HG02970 (cell line): Measurements from ENCODE around the gene PLCD1.

ENCODE experiments used
- ATAC-seq: cut with Tn5 transposase; IDR thresholded peaks from one replicate; pipeline ENCODE4 v1.9.1; 2021; ENCODE audit warnings: mild to moderate bottlenecking, moderate library complexity, moderate number of reproducible peaks; ENCODE audit not compliant: unreplicated experiment, low FRiP score

Gene PLCD1

DNA sequence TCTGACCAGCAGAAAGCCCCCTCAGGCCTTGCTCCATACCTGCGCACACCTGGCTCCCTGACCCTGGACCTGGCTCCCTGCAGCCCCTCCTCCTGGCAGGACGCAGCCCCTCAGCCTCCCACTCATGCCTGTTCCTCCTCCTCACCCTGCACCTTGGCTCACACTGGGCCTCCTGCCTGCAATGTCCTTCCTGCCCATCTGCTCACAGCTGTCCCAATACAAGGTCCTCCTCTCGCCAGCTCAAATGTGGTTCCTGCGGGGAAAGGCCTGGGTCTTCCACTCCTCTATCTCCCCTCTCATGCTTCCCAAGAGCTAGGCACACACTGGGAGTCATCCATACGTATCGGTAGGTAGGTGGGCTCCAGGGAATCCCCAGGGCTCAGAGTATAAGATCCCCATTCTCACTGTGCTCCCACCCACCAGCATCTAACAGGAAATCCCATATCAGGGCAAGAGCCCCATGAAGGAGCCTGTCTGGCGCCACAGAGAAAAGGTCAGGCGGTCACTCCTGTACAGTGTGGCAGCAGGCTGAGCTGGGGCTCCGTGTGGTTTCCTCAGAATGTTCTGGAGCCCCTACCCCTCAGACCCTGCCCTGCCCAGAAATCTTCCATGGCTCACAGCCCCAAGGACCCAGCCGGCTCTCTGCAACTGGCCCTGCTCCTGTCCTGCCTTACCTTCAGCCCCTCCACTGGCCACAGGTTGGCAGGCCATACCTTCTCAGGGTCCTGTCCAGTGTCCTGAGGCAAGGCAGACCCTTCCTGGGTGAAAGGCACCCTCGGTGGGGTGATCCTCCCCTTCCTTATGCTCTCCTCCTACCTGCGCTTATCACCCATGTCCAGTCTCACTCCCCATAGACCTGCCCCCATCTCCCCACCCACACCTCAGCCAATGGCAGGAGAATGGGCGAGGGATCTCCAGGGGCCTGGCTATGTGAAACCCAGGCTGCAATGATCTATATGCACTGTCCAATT, 10.9 kb downstream of the PLCD1 start:
- no peak for ATAC-seq

DNA sequence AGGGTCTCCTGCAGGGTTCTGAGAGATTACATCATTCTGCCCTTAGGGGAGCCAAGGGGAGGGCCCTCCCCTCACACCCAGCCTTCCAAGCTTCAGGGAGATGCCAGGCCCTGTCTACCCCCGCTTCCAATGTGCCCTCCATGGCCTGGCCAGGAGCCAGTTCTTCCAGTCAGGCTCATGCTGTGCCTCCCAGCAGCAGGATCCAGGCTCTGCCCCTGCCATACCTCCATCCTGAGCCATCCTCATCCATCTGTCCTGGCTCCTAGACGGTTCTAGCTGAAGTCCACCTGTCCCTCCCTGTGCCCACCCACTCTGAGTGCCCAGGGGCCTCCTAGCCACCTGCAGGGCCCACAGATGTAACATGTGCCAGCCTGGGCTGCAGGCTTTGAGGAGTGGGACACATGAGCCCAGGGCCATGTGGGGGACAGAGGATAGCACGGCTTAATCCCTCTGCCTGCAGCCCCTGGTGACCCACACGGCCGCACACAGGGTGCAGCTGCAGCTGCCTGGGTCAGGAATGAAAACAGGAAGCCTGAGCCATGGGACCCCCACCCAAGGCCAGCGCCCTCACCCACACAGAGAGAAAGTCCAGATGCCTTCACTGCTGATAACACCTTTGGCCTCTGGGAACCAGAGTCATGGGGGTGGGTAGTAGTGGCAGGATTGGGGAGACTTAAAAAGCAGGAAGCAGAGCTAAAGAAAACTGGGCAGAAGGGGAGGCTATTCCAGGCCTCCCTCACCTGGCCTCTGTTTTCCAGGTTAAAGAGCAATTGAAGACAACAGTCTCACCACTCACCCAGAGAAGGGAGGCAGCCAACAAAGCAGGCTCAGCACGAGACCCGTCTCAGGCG, 11.8 kb downstream of the PLCD1 start:
- ATAC-seq: no peak

DNA sequence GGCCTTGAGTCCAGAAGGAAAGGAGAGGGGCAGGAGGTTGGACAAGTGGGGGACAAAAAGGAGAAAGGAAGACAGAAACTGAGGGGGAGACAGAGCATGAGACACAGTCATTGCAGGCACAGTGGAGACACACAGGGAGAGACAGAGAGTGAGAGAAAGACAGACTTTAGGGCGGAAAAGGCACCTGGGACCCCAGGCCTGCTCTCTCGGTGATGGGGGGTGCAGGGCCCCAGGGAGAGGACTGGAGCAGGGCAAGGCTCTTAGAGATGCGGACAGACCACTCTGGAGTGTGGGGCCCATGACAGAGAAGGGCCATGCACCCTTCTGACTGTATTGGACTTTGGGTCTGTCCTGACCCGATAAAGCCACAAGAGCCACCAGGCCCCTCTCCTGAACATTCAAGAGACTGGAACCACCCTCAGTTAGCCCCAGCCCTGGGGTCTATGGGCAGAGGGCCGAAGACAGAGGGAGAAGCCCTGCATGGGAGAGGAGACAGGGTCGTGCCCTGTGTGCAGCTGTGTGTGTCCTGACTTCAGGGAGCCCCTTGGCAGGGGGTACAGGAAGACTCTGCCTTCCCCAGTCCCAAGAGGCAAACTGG, 12.5 kb downstream of the PLCD1 start:
- no peak for ATAC-seq

DNA sequence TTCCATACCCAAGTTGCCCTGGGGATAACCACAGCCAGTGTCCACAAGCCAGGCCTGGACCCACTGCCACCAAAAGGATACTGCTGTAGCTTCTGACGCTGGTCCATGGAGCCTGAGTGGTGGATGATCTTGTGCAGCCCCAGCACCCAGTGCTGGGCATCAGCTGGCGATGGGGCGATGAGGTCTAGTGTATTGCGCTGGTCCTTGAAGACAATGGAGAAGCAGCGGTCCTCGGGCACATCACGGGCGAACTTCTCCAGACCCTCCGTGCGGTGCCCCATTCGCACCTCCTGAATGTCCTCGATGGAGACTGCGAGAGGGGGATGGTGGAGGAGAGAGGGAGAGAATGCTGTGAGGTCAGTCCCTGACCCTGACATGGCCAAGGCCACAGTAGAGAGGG, 13.0 kb downstream of the PLCD1 start:
- ATAC-seq: no peak

DNA sequence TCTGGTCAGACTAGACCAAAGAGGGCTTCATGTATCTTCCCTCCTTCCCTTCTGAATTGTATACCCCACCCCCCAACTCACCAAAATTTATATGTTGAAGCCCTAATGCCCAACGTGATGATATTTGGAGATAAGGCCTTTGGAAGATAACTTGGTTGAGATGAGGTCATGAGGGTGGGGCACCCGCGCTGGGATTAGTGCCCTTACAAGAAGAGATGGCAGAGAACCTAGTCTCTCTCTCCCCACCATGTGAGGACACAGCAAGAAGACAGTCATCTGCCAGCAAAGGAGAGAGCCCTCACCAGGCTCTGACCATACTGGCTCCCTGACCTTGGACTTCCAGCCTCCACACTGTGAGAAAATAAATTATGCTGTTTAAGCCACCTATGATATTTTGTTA, 13.5 kb downstream of the PLCD1 start:
- no peak for ATAC-seq

DNA sequence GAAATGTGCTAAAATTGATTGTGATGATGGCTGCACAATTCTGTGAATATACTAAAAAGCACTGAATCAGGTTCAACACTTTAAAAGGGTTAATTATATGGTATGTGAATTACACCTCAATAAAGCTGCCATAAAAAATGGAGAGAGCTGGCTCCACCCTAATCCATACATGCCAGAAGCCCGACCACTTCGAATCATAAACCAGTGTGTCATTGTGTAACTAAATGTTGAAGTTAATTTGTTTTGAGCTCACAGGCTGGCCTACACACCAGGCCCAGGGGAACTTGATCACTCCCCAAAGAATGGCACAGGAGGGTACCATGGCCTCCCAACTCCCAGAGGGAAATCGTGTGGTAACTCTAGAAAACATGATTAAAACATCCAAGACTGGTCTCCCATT, 14.0 kb downstream of the PLCD1 start:
- ATAC-seq: no peak

DNA sequence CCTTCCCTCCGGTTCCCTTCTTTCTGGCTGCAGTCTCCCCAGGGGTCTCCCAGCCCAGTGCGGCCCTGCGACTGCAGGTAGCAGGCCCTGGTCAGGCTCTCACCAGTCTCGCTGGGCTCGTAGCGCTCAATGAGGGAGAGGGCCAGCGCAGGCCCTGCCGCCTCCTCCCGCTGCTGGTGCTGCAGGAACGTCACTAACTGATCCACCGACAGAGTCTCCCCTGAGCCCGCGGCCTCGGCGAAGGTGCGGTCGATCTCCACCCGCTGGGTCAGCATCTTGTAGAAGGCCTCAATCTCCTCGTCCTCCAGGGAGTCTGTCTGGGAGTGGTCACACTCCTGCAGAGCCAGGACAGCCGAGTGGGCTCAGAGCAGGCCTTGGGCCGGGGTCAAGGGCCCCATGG, 18.3 kb downstream of the PLCD1 start:
- ATAC-seq: no peak

DNA sequence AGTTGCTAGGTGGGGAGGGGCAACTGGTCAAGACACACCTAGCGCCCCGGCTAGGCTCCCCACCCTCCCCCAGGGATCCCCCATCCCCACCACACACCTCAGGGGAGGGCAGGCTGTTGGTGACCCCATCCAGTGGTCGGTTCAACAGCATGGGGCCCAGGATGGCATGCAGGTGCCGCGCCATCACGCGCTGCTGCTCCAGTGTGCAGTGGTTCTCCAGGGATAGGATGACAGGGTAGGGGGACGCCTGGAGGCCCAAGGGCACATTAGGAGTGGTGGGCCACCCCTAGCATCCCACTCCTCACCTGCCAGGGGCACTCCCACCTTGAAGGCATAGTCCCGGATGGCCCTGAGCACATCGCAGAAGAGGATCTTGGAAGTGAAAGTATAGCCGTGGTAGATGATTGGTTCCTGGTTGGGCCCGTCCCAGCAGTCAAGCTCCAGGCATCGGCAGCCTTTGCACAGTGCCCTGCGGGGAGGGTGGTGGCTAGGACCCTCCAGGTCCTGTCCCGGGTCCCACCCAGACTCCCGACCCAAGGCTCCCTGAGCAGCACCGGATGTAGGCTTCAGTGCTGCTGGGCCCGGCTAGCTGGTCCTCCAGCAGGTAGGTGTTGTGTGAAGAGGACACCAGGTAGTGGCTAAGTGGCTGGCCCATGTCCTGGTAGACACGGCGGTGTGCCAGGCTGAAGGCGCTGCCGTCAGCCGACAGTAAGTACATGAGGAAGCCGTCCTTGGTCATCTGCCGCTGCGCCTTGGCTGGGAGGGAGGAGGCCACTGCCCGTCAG, 19.4 kb downstream of the PLCD1 start:
- no peak for ATAC-seq

DNA sequence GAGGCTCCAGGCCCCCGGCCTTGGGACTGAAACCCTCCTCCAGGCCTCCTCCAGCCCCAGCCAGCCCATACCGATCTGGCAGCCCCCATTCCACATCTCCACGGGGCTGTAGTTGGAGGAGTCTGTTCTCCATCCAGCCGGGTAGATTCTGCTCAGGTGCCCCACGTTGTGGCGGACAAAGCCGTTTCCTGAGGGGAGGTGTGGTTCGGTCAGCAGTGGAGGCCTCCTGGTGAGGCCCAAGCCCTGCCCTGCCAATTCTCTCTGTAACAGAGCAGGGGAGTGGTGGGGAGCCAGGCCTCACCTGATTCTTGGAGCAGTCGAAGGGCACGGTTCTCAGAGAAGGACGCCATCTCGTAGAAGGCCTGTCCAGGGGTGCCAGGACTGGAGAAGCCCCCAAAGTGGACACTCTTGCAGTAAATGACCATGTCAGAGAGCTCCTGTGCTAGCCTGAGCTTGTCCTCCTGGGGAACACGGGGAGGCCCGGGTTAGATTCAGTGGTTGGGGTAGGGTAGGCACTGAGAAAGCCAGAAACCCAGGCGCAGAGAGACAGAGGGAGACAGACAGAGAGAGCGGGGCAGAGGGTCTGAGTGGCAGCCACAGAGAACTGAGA, 20.4 kb downstream of the PLCD1 start:
- ATAC-seq: no peak

DNA sequence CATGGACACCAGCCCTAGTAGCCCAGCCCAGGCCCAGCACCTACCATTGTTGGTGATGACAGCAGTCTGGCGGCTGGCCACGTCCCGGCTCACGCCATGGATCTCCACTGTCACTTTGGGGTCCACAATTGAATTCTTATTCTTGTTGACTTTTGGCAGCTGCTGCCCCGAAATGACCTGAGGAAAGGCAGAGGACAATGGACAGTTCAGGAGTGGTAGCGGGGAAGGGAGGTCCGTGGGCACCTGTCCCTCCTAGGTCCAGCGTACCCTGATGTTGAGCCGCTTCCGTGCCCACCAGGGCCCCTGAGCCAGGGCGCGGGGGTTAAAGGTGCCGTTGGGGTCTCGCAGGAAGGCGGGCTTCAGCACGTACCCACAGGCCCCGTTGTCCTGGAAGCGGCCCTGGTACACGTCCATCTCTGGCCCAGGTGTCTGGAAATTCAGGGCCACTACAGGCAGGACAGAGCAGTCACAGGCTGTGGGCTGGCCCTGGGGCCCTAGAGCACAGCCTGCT, 21.2 kb downstream of the PLCD1 start:
- ATAC-seq: no peak

DNA sequence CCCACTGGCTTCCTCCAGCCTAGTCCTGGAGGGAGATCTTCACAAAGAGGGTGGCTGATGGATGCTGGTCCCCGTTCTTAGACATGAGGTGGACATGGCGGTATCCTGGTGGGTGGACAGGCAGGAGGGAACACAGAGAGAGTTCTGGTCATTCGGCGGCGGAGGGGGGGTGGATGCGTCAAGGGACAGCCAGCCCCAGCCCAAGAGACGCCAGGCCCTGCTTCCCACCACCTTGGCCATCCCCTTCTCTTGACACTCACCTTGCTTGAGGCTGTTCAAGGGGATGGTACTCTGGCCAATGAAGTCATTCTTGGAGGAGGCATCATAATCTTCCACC, 21.7 kb downstream of the PLCD1 start:
- ATAC-seq: no peak

DNA sequence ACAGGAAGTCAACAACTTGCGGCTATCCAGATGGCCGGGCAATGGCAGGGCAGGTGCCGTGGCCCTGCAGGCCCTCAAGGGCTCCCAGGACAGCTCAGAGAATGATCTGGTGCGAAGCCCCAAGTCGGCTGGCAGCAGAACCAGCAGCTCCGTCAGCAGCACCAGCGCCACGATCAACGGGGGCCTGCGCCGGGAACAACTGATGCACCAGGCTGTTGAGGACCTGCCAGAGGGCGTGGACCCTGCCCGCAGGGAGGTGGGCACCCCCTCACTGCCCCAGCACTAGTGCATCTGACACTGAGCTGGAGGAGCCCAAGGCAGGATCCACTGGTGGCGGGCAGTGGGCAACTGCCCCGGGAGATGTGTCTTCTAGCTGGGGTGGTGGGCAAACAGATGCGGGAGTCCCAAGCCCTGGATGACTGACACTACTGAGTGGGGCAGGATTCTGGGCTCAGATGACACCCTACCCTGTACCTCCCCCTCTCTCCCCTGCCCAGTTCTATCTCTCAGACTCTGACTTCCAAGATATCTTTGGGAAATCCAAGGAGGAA, 22.9 kb downstream of the PLCD1 start:
- no peak for ATAC-seq

DNA sequence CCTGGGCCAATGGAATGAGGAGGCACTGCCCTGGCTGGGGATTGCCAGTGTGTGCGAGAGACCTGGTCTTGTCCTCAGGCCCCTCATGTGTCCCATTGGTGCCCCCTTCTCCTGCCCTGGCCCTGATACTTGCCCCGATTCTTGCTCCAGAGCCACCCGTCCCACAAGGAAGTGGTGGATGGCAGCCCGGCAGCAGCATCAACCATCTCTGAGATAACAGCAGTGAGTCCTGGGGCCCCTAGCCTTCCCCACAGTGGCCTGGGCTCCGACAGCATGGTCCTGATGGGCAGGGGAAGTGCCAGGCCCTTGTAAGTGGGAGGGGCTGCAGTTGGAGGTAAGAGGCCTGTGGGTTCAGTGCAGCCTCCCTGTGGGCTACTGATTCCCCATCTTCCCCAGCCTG, 23.4 kb downstream of the PLCD1 start:
- ATAC-seq: no peak

DNA sequence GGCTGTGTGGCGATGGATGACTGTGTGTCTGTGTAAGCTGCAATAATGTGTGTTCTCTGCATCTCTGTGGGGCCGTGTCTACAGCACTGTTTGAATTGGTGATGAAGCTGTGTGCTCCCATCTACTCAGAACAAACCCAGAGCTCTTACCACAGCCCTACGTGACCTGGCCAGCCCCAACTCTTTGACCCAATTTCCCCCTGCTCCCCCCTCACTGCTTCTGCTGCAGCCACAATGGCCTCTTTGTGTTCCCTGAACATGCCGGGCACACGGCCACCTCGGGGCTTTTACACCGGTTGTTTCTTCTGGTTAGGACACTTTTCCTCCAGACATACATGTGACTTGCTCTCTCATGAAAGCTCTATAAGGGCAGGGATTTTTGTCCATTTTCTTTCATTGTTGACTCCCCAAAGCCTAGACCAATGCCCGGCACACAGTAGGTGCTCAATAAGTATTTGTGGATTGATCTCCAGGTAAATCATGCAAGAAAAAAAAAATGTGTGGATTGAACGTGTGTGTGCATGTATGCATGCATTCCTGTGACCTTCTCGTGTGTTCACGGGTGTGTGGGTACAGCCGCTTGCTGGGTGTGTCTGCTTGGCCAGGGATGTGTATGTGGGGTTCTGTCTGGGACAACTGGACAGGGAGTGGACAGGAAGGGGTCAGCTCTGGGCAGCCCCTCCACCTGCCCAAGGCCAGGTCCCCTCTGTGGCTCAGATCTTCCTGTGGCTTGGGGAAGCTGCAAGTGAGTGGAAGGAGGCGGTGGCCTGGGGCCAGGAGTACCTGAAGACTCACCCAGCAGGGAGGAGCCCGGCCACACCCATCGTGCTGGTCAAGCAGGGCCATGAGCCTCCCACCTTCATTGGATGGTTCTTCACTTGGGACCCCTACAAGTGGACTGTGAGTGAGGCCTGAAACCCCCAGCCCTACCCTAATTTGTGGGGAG, 24.1 kb downstream of the PLCD1 start:
- no peak for ATAC-seq

DNA sequence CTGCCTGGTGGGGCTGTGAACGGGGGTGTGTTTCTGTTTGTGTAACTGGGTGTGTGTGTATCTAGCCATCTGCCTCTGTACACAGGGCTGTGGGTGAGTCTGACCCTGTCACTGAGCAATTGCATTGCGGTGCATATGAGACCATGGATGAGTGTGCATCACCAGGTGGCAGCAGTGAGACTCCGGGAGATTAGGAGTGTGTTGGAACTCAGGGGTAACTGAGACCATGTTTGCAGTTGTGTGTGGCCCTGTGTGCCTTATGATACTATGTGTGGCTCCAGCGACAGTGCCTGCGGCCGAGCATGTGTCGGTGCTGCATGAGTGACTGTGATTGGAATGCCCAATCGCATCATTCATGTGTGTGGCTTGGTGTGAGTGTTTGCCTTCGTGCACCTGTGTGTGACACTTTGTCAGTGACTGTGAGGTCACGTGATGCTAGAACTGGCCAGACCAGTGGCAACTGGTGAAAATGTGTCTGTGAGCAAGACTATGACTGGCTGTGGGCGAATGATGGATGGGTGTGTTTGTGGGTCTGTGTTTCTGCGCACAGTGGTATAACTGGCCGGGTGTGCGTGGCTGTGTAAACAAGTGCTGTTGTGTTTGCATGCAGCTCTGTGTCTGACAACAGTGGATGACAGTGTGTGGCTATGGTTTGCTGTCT, 24.9 kb downstream of the PLCD1 start:
- no peak for ATAC-seq

DNA sequence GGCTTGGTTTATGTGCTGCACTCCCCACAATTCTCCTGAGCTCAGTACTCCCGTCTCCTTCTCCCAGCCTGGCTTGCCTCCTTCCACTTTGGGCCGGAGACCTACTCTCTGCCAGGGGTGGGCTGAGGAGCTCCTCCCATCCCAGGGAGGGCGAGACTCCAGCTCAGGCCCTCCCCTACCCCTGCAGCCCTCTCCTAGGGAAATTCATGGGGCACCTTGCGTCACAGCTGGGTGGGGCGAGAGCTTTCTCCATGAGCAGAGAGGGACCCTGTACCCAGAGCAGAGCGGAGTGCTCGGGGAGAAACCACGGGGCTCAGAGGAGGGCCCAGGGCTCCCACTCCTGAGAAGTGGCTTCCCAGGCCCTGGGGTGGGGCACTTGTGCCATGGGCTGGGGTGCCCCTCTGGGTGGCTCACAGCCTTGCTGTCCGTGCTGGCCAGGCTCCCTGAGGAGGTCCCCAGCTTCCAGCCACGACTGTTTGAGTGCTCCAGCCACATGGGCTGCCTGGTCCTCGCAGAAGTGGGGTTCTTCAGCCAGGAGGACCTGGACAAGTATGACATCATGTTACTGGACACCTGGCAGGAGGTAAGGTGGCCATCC, 25.5 kb downstream of the PLCD1 start:
- ATAC-seq: no peak

DNA sequence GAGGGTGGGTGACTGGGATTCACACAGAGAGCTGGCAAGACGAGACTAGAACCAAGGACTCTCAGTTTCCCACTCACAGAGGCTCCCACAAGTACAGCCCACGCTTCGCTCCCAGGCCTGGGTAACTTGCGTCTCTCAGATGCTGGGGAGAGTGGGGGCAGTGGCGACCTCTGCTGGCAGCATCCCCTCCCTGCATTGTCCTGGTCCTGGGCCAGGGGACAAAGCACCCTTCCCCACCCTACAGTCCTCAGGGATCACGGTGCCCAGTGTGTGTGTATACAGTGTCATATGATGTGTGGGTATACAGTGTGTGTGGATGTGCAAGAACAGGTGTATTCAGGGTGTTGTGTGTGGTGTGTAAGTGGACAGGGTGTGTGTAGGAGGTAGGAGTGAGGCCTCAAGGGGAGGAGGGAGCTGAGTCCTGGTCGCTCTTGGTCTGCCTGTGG, 26.0 kb downstream of the PLCD1 start:
- no peak for ATAC-seq
